NCI-H748 (cell line): ENCODE data around the gene MMP3.
A peak's percentile ranks its signal among the peaks of the same experiment; 100 is the strongest.

Source experiments
- DNase-seq: peaks from one replicate; lab custom pipeline; 2025; ENCODE audit not compliant: unreplicated experiment; lab: John Stamatoyannopoulos, UW

The MMP3 gene

DNA sequence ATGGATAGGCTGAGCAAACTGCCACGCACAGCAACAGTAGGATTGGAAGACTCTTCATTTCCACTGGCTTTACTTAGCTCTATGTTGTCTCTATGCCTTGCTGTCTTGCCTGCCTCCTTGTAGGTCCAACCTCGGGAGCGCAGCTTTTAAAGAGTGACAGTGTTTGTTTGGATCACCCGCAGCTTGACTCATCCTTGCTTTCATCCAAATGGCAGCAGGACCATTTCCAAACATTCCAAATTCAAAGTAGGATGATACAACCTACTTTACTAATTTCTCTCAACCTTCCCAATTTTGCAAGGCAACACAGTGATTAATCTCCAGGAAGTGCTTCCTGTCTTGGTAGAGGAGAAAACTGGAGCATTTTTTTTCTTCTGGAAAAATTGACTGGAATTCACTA lies at the start of gene MMP3:
Gene MMP3, minus strand, starts transcription at position 121 of the 400 bp plus-strand sequence. Its CDS starts 63 bp downstream, at position 58.
- DNase-seq, result no peak

DNA sequence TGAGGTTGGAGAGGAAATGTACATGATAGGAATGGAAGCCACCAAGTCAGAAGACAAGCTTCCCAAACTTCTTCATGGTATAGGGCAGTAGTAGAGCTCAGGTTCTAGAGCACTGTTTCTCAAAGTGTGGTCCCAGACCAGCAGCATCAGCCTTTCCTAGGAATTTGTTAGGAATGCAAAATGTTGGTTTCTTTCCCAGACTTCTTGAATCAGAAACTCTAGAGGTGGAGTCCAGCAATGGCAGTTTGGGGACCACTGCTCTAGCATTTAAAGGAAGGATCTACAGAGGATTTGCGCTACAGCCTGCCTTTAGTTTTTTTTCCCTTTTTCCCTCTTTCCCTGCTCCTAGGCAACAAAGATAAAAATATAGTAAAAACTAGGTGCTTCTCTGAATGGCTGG lies 48.3 kb upstream of the MMP3 start:
- DNase-seq, result no peak

DNA sequence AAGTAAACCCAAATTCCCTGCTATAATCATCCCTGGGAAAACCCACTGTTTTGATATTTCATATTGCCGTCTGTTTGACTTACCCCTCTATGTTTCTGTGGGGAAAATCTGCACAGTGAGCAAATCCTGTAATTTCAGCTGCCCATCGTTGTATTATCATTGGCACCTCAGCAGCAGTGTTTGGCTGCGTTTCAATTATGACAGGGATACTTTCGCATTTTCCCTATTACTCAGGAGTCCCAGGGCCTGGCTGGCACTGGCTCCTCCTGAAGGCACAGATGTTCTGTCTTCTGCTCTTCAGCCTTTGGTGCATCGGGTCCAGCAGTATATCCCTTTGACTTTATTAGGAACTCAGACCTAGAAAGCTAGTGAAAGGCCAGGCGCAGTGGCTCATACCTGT lies 43.6 kb upstream of the MMP3 start:
- DNase-seq, result no peak

DNA sequence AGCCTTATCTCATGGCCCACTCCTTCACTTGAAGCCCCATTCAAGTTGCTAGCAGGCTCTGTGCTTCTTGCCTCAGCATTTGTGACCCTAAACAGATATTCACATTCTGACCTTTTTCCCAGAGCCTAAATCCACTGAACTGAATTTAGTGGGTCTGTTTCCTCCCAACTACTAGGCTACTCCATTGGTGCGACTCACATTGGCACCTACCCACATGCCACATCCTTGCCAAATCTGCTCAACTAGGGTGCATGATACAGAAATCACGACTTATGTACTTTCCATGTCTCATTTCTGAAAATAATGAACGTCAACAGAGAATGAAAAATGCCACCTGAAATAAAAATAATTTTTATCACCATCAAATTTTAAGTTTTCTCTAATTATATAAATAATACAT lies 39.7 kb upstream of the MMP3 start:
- DNase-seq, result no peak

DNA sequence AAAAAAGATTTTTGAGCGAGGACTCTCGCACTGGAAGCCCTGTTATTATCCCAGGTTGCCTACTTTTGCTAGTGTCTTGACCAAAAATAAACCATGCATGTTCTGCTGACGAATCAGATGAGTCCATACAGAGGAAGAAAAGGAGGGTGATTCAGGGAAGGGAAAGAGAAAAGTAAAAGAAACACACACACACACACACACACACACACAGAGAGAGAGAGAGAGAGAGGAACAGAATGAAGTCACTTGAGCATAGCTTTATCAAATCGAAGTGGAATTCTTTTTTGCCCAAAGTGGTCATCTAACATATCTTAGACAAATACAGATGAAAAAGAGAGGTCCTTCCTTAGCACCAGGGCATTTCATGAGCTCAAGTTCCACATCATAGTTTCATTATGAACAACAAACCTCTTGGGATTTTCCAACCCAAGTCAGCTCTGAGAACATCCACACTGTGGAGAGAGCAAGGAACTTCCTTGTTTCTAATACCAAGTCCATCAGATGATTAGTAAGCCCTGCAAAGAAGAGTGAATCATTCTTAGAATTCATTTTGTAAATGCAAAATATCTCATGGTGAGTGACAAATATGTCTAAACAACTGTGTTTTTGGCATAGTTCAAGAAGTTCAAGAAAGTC lies 39.1 kb upstream of the MMP3 start:
- no peak for DNase-seq

DNA sequence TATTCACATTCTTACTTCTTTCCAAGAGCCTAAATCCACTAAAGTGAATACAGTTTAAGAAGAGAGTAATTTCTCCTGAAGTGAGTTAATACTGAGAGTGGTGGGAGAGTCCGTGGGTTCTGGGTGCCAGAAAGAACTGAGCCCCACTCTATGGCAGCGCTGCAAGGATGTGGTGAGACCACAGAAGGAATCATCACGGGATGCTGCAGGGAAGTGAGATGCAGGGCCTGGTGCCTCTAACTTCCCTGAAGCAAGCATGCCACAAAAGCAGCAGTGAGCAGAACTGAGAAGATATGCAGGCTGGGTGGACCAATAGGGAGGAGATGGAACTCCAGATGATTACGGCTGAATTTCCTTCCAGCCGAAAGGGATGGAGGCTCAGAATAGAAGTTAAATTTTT lies 36.4 kb upstream of the MMP3 start:
- DNase-seq, result no peak

DNA sequence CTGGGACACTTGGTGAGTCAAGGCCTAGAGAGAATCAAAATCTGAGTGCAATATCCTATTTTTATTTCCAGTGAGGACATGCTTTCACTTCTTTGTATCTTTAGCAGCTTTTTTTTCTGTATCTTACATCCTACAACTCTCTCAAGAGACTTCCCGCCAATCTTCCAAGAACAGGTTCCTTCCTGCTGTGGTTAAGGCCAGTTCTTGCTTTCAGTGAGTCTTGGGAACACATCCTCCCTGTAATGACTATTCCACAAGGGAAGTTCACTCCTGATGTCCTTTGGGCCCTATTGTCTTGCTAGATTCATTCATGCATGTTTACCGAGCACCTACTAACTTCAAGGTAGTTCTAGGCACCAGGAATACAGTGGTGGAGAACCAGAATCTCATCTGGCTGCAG lies 35.2 kb upstream of the MMP3 start:
- DNase-seq, result no peak

DNA sequence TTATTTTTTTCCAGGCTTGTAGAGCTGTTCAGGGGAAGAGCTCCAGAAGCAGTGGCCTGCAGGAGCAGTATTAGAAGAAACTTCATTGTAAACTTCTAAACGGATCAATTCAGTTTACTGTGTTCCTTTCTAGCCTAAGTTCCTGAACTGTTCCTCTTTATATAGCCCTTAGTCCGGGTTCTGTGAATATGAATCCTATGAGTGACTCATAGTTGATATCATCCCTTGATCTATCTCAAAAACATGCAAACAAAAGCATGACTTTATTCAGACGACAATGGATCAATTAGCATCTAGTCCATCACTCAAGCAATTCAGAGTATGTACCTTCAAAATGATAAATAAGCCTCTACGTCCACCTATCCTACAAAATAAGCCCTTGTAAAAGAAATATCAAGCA lies 31.4 kb upstream of the MMP3 start, which contains the start of gene MMP12:
Gene MMP12, minus strand, starts transcription at position 131 of the 400 bp plus-strand sequence. Its CDS starts 45 bp downstream, at position 86.
- DNase-seq, result no peak

DNA sequence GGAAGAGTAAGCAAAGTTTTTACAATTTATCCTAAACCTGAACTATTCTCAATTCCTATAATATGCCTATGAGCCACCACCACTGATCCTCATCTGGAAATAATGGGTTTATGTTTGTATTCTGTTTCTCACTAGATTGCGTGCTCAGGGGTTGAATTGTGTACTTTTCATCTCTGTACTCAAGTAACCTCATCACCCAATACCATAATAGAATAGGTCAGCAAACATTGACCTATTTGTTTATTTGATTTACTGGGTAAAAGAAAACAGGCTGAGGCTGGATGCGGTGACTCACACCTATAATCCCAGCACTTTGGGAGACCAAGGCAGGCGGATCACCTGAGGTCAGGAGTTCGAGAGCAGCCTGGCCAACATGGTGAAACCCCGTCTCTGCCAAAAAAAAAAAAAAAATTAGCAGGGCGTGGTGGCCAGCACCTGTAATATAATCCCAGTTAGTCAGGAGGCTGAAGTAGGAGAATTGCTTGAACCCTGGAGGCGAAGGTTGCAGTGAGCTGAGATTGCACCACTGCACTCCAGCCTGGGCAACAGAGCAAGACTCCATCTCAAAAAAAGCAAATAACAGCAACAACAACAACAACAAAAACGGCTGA lies 26.1 kb upstream of the MMP3 start:
- peak; percentile 53 for DNase-seq

DNA sequence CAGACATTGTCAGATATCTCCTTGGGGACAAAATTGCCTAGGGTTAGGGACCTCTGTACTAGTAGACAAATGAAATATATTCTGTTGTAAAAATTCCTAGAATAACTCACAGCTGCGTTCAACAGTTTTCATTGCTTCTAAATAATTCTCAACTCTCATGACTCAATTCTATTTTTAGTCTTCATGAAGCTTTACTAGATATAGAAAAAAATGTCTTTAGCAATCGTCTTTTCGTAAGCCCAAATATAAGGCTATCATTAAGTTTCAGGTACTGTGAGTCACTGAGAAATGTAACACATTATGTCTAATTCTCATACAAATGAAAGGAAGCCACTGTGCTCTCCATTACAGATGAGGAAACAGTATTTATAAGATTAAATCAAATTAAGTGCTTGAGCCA lies 24.9 kb upstream of the MMP3 start:
- no peak for DNase-seq

DNA sequence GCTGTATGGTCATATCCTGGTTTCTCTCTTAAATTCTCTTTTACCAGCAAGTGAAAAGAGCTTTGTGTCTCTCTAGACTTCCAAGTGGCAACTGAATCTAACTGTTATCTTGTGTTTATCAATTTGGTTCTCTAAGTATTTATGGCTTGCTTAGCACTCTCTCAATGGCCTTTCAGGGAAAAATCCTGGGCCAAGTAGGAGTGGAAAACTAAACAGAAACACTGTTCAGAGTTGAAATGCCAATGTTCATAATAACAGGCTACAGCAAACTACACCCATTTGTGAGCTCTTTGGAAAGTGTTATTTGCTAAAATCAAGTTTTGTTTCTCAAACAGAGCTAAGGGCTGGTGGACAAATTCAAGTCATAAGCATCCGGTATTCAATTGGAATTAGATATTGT lies 21.3 kb upstream of the MMP3 start:
- no peak for DNase-seq

DNA sequence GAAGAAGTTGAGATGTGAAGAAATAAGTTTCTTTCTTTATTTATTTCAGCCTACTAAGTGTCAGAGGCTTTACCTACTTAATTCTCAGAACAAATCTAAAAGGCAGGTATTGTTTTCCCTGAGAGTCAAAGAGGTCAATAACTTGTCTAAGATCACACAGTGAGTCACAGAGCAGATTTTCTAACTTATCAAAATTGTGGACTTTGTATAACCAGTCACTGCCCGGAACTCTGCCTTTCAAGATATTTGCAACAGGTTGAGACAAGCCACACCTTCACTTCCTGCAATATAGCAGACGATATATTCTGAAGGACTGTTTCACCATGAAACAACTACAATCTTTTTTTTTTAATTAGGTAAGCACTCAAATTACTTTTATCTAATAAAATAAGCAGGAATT lies 10.5 kb upstream of the MMP3 start:
- DNase-seq, result no peak

DNA sequence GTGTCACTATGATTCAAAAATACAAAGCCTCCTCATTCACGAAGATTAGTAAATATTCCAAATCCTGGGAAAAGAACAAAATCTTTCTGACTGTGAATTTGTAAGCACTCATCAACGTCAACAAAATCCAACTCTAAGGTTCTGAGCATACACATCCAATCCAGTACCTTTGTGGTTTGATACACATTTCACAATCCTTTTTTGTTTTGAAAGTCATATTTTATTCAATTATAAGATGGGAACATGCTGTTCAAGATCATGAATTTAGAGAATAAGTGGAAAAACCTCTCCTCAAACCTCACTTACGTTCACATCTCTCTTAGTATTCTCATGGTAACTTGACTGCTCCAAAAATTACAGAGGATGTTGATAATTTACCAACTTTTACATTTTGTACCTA lies 9.6 kb upstream of the MMP3 start:
- no peak for DNase-seq

DNA sequence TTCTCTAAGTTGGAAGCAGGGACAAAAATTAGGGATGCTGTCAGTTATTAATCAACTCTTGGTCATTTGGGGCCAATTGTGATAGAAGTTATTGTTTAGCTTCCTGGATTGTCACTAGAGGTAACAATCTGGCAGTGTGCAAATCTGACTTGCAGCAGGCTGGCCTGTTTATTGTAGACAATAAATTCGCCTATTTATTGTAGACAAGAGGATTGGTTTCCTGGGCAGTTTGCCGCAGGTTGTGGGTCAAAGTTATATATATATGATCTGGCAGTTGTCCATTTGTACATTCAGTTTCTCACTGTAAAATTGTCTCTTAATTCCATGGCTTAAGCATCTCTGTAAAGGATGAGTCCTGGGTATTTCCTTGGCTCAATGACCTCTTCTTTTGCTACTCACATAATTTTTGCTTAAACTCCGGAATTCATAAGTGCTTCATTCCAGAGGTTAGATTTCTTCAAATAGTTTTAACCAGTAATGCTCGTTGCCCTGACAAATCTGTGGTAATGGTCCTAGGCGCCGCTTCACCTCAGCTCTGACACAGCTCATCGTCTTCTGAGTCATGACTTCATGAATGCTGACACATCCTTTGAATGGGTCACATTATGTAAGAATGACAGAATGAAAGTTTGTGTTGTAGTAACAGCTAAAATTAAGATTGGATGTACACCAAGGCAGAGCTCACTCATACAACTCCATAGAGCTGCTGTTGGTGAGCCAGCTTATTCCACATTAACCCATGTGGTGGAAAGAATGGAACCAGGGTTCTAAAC lies 7.8 kb upstream of the MMP3 start:
- no peak for DNase-seq

DNA sequence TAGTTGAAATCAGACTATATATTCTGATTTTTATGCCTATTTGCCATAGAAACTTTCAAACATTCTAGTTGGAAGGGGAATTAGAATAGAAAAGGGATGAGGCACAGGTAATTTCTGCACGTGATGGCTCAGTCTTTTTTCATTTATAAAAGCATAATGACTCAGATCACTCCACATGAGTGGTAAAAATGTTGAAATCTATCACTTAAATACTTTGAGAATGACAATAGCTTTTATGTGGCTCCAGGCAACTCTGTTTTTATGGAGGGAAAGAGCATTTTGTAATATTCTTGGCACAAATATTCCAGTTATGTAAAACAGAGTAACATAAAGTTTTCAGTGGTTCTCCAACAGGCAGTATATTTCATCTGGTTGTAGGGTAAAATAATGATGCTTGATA lies 5.9 kb upstream of the MMP3 start:
- DNase-seq, result no peak

DNA sequence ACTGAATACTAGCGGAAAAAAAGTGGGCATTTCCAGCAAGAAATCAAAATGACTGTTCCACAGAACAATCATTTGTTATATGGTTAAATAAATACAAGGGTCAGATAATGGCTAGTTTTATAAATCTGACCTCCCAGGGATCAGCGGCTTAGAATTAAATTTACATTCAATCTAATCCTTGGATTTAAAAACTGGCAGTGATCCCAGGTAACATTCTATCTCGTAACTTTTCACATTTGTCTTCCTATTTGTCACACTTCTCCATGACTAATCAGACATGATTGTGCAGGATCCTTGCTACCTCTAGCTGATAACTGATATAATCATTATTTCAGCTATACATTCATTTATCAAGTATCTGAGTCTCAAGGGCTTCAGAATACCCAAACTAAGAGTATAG lies 2.9 kb upstream of the MMP3 start:
- no peak for DNase-seq

DNA sequence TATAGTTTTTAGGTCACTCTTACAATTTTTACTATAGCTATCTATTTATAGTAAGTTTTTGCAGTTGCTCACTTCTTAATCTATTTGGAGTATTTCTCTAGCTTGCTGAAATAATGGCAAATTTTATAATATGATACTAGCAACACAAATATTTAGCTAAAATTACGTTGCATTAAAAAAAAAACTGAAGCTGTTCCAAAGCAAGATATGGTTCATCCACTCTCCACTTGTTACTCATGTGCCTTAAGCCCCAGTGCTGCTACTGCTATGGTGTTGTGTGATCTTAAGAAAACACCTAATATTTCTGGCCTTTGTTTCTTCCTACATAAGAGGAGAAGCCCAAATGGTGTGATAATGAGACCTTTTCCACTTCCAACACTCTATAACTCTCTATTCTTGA lies 479 bp downstream of the MMP3 start:
- DNase-seq, result no peak

DNA sequence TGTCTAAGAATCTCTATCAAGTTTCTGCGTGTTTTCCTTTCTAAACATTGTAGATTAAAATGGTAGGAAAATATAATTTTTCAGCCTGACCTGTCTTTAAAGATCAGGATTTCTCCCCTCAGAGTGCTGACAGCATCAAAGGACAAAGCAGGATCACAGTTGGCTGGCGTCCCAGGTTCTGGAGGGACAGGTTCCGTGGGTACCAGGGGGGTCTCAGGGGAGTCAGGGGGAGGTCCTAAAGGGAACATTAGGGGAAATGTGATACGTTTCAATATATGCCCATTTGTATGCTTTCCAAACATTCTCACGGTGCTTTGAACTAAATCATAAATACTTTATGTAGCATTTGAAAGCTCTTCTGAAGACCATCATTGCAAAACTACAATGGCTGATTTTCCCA lies 3.4 kb downstream of the MMP3 start:
- DNase-seq, result peak; percentile 69

DNA sequence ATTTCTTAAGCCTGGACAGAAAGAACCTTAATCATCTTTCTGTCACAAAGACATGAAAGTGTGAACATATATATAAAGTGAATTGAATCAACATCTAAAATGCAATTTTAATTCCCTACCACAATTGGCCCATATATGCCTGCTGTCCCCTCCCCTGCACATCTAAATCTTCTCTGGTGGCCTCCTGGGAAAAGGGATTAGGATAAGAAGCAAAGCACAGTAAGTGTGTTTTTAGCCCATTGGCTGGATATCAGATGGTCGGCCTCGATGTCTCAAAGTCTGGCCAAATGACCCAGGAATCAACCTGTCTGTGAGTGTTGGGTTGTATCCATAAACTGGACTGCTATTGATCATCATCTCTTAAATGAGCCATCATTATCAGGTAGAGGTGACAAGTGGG lies 5.8 kb downstream of the MMP3 start:
- no peak for DNase-seq

DNA sequence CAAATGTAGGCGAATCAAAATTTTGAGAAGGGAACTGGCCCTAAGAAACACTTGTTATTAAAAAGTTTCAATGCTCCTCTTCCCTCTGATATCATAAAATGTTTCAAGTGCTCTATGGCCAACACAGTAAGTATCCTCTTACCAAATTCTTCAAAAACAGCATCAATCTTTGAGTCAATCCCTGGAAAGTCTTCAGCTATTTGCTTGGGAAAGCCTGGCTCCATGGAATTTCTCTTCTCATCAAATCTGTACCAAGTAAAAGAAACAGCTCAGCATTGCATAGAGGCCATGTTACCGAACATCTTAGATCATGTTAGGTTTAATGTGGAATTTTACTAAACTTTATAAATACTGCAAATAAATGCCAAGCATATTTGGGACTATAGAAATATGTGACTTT lies 6.3 kb downstream of the MMP3 start:
- DNase-seq, result no peak

DNA sequence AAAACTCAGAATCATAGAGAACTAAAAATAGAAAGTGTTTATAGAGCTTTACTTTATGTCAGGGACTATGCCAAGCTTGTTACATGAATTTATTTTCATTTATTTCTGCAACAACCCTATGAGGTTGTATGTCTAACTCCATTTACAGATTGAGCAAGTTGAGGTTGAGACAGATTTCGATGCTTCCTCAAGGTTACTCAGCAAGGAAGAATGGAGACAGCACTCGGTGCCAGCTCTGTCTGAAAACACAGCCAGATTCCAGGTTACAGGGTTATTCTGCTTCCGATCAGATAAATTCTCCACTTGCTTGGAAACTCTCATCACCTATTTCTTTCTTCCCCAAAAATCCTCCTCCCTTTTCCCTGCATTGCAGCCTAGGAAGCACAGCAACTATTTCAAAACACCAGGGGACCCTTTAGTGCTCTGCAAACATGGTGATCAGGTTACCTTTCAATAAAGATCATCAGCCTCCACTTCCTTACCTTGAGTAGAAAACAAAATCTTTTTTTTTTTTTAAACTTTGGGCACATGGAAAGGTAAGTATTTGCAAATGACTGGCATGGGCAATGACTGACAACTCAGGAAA lies 7.0 kb downstream of the MMP3 start:
- DNase-seq, result peak; percentile 73

DNA sequence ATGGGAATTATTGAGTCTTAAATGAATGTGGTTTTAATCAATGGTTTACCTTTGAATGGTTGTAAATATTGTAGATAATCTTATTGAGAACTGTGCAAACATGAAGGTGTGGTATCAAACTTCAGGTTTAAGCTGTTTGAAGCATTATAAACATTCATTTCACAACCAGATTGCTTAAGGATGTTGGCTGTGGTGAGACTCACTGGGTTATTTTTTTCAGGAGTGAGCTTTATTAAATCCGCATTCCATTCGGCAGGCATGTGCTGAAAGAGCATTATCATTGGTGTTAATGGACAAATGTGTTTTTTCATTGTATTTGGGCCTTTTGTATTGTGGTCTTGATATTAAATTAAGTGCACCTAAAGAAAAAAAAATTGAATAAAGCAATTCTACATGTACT lies 9.7 kb downstream of the MMP3 start:
- DNase-seq, result no peak
